ENCODE results near the gene CCN2. TPM values are rescaled to one million over a fixed set of nuclear protein-coding genes. Genes with fewer than 3 reads are reported as not detected.

The CCN2 gene
- total RNA-seq, 4 donors from 2014 or later: 5.1 to 33.6 (median 17.6) TPM

- TF ChIP-seq POLR2A (IDR thresholded peaks at IDR 0.05) (no peak), CTCF (IDR thresholded peaks at IDR 0.05 in 4 of 5, conservative IDR thresholded peaks at IDR 0.05 in 1 of 5) (no peak)
- Histone ChIP-seq H3K4me1 (peaks cover 0 to 6% of the 10 kb centered on the region in 2 donors), H3K9me3 (peaks cover 0 to 4% (median 0%) of the 10 kb centered on the region in 3 donors), H3K27ac (no peak overlapping the region), H3K4me3 (no peak overlapping the region), H3K36me3 (no peaks in the 10 kb centered on the region), H3K27me3 (no peaks in the 10 kb centered on the region)
- intact Hi-C loops (cut with DNase I; ENCODE audit: low total_unique reads): no loop called here
- no peak for ATAC-seq
- no peak for DNase-seq
- in situ Hi-C loops (cut with MboI; ENCODE audit: low sequenced_read_pairs in 4 of 4): no loop called here
Observed at GRCh38 chr6:131997429-131998153, 46.4 kb upstream of the CCN2 start.

GRCh38 chr6:131995917-131996316, 44.7 kb upstream of the CCN2 start:
- no peak for TF ChIP-seq POLR2A (IDR thresholded peaks at IDR 0.05)
- TF ChIP-seq CTCF (IDR thresholded peaks at IDR 0.05 in 4 of 5, conservative IDR thresholded peaks at IDR 0.05 in 1 of 5): no peak
- intact Hi-C loops (cut with DNase I; ENCODE audit: low total_unique reads): no loop called here
- Histone ChIP-seq H3K36me3 (no peaks in the 10 kb centered on the region), H3K4me1 (peaks cover 0 to 6% of the 10 kb centered on the region in 2 donors), H3K27me3 (no peaks in the 10 kb centered on the region), H3K27ac (no peak overlapping the region), H3K4me3 (no peak overlapping the region), H3K9me3 (peaks cover 0 to 4% (median 0%) of the 10 kb centered on the region in 3 donors)
- in situ Hi-C loops (cut with MboI; ENCODE audit: low sequenced_read_pairs in 4 of 4): no loop called here
- no peak for DNase-seq
- no peak for ATAC-seq

- TF ChIP-seq POLR2A (IDR thresholded peaks at IDR 0.05) (no peak), CTCF (IDR thresholded peaks at IDR 0.05 in 4 of 5, conservative IDR thresholded peaks at IDR 0.05 in 1 of 5) (no peak)
- intact Hi-C loops (cut with DNase I; ENCODE audit: low total_unique reads) (no loop called here), in situ Hi-C loops (cut with MboI; ENCODE audit: low sequenced_read_pairs in 4 of 4) (no loop called here)
Observed at GRCh38 chr6:131992557-131992956, 41.4 kb upstream of the CCN2 start.

GRCh38 chr6:131989036-131989435, 37.9 kb upstream of the CCN2 start:
- Histone ChIP-seq H3K27me3 (no peaks in the 10 kb centered on the region), H3K4me3 (no peak overlapping the region), H3K27ac (no peak overlapping the region), H3K4me1 (no peaks in the 10 kb centered on the region), H3K9me3 (peaks cover 0 to 4% (median 0%) of the 10 kb centered on the region in 3 donors), H3K36me3 (no peaks in the 10 kb centered on the region)
- DNase-seq (no peak), ATAC-seq (no peak)
- intact Hi-C loops (cut with DNase I; ENCODE audit: low total_unique reads) (no loop called here), in situ Hi-C loops (cut with MboI; ENCODE audit: low sequenced_read_pairs in 4 of 4) (no loop called here)
- TF ChIP-seq CTCF (IDR thresholded peaks at IDR 0.05 in 4 of 5, conservative IDR thresholded peaks at IDR 0.05 in 1 of 5) (no peak), POLR2A (IDR thresholded peaks at IDR 0.05) (no peak)

More at GRCh38 chr6:131992557-131992956, 41.4 kb upstream of the CCN2 start:
- H3K27me3 ChIP-seq: no peaks in the 10 kb centered on the region
- no peak for DNase-seq
- H3K4me3 ChIP-seq: no peak overlapping the region
- no peaks in the 10 kb centered on the region for H3K36me3 ChIP-seq
- no peak overlapping the region for H3K27ac ChIP-seq
- H3K9me3 ChIP-seq: peaks cover 0 to 4% (median 0%) of the 10 kb centered on the region in 3 donors
- no peaks in the 10 kb centered on the region for H3K4me1 ChIP-seq
- no peak for ATAC-seq
